Stimulated activated CD4-positive, alpha-beta T cell treated with anti-CD3 and anti-CD28 coated beads, Interleukin-4, amount 100 ng/mL, for 4 hours (primary cell): Measurements from ENCODE around the gene AQP7.
"Not testable (repeated sequence)": the region's sequence is repeated elsewhere in the genome, so short reads cannot be mapped to it uniquely, and the experiment has no call there.

Source experiments
- DNase-seq, 2 experiments: peaks; one replicate each; pipeline ENCODE4 v3.0.0-alpha.2; 2020

Gene AQP7

DNA sequence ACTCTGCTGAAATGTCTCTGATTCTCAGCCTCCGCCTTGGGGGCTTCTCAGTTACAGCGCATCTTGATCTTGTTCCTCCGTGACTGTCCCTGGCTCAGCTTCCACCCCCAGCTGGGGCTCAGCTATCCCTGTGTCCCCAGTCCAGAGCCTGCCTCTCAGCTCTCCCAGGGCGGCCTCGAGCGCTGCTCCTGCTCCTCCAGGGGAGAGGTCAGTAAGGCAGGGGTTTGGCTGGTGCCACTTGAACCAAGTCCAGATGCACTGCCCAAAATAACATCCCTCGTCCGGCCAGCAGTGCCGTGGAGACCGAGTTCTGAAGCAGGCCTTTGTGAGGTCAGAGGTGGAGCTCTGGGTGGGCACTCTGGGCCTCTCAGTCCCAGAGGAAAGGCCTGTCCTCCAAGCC, at the start of gene AQP7:
Gene AQP7, minus strand, starts transcription at position 198 of the 400 bp plus-strand sequence. CDS start 1,306 bp downstream, outside the sequence.
- DNase-seq, result not testable (repeated sequence)

DNA sequence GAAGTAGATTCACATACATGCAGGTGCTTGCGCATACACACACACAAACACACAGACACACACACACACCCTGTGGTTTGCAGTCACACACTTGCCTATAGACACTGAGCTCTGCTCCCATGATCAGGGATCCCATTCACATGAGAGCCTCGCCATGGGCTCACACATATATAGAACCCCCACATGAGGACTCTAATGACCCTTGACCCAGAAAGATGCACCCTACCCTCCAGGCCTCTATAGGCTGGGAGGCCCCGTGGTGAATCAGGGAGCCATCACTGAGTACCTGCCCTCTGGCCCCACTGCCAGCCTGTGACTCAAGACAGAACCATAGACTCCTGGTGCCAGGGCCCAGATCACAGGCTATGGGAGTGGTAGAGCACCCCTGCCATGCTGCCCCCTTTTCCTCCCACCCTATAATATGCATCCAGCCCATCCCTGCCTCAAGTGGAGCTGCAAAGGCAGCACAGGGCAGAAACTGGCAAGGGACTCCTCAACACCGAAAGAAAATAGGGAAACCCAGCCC, 48.3 kb upstream of the AQP7 start:
- no peak for DNase-seq

DNA sequence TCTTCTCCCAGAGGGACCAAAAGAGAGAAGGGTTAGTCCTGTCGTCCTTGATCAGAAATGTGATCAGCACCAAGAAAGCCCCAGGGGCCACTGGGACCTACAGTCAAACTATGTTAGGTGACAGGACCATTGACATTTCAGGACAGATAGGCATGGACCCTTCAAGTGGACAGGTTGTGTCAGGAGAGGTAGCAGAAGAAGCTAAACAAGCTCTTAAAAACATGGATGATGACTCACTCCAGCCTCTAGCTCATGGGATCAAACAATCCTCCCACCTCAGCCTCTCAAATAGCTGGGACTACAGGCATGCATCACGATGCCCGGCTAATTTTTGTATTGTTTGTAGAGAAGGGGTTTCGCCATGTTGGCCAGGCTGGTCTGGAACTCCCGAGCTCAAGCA, 47.3 kb upstream of the AQP7 start:
- no peak for DNase-seq

DNA sequence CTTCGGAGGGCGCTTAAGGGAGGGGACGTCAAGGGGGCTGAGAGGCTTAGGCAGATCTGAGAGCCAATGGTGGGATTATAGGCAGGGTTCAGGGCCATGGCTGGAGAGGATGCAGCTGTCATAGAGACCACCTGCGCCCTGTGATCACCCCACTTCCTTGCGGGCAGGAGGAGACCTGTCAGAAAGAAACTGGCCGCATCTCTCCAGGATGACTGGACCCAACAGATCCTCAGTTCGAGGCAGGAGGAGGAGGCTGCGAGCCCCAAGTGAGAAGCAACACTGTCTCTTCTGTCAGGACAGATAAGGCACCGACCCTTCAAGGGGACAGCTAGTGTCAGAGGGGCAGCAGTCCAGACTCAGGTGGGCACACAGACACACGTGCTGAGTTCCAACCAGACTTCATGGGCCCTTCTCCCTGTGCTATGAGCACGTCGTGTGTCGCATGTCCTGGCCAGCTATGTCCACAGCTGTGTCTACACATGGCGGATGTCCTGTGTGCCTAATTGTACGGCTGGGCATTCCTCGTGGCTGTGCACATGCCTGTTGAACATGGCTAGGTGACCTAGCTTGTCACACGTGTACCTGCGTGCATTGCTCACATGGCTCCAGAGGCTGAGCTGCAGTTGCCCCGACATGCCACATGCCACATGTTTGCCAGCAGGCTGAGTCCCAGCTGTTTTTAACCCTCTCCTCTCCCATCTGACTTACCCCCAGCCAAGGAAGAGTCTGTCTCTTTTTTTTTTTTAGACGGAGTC, 45.6 kb upstream of the AQP7 start:
- no peak for DNase-seq

DNA sequence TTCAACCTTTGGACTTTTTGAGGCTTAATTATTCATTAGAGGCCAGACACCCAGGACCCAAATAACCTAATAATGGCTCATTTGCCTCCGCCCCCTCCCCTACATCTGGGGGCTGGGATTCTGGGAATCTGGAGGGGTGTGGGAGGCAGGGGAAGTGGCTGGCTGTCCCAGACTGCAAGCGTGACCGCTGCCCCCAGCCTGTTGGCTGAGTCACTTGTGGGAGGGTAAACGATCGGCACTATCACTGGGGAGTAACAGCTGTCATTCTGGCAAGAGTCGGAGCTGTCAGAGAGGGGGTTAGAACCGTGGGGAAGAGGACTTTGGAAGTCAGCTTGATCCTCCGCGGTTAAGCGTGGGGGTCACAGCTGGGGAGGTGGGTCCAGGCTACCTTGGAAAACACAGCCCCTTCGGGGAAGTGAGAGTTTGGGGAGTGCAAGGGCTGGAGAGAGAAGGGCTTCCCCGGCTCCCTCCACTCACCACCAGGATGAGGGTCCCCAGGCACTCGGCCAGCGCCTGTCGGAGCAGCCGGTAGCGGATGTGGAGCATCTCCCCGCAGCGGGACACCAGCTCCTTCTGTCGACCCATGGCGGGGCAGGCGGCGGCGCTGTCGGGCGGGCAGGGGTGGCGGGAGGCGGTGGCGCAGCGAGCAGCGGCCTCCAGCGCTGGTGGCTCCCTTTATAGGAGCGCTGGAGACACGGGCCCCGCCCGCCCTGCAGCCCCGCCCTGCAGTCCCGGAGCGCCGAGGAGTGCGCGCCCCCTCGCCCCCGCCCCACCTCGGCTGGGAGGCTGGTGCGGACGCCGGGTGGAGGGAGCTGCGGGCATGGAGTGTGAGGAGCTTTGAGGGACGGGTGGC, 44.8 kb upstream of the AQP7 start, which contains the start of gene AQP3:
Gene AQP3, minus strand, starts transcription at position 648 of the 853 bp plus-strand sequence. Its CDS starts 63 bp downstream, at position 585.
- DNase-seq, result peak; percentile 64 to 71

DNA sequence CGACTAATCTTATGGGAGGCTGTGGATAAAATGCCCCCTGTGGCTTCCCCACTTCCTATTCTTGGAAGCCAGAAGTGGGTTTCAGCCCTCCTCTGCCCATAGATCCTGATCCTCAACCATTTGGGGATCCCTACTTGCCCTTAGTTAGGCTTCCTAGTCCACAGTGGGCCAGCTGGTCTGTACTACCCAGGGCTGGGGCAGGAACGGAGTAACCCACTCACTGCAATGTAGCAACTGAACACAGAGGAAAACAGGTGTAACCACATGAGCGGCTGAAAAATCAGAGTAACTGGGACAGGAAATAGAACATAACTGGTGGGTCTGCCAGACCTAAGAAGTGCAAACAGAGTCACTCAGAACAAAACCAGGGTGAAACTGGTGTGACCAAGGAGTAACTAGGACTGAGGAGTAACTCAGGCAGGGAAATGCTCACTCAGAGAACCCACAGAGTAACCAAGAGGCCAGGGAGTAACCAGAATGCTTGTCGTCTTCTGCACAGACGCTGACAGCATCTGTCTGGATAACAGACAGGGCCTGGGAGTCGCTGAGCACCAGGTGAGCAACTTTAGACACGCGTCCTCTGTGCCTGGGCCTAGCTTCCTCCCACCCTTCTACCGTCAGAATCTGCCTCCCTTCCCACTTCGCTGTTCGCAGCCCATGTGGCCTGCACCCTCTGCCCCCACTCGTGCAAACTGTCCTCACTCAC, 44.0 kb upstream of the AQP7 start:
- peak in 1 of 2 experiments; percentile 44 for DNase-seq

DNA sequence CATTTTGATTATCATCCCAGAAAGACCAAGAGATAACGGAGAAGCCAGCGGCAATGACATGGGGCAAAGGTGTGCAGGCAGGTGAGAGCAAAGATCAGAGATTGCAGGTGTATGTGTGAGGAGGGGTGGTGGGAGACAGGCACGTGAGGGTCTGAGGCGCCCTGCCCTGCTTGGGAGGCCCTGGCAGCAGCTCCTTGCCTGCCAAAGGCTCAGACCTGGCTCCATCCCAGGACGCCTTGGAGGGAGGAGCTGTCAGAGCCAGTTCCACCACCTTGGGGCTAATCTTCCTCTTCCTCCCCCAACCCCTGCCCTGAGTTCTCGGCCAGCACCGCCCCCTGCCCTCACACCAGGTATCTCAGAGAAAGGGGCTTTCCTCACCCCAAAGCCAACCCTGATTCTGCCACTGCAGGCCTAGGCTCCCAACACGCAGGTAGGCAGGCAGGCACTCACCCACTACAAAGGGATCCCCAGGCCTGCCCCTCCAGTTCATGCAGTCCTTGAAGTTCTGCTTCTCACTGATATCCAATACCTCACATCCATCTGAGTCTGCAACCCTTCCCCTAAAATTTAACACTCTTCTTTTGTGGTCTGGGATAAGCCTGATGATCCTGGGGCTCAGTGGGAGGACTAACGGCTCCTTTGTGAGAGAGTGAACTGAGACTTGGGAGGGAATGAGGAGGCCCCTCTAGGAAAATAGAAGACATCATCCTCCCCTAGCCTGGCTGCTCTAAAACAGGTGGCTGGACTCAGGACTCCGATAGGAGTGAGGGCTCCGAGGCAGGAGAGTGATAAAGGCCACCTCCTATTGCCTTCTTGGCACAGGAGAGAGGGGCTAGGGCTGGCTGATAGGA, 43.2 kb upstream of the AQP7 start:
- DNase-seq, result peak in 1 of 2 experiments; percentile 20

DNA sequence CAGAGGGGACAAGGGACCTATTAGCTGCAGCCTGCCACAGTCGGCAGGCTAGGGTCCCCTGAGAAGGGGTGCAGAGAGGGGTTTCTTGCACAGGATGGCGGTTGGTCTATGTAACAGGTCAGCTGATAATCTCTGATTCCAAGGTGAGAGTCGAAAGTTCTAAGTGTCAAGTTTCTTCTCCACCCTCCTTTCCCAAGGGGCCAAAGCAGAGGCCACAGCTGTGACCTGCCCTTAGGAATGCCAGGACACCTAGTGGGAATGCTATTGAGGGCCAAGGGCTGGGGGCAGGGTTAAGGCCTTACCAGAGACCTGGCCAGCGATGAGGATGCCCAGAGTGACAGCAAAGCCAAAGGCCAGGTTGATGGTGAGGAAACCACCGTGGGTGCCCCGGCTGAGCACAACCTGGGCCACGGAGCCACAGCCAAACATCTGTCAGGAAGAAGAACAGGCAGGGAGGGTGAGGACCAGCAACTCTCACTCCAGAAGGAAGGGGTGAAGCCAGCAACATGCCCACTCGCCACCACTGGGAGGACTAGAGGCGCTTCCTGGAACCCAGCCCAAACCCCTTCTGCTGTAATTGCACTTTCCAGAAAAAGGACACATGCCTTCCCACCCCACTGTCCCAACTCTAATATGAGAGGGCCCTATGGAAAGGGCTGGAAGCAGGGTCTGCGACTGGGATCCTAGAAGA, 41.2 kb upstream of the AQP7 start:
- DNase-seq, result no peak

DNA sequence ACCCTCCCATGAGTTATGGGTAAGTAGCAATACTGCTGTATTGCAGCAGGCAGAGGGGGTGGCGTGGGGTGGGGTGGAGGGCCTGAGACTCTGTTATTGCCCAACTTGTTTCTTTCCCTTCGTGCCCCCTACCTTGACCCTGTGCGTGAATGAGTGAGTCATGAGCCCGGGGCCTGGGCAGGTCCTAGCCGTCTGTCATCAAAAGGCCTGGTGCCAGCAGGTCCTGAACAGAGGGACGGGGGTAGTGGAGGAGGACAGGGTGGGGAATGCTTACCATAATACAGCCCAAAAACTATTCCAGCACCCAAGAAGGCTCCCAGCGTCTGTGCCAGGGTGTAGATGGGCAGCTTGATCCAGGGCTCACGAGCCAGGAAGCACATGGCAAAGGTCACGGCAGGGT, 40.7 kb upstream of the AQP7 start:
- no peak for DNase-seq

DNA sequence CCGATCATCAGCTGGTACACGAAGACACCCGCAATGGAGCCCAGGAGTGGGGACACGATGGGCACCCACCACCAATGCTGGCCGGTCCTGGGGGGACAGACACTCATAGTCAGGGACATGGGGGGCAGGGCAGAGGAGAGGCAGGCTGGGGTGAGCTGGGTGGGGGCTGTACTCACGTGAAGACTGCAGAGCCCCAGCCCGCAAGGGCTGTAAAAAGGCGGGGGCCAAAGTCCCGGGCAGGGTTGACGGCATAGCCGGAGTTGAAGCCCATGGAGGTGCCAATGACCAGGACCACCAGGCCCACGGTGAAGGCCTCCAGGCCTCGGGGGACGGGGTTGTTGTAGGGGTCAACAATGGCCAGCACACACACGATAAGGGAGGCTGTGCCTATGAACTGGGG, 39.8 kb upstream of the AQP7 start:
- no peak for DNase-seq

DNA sequence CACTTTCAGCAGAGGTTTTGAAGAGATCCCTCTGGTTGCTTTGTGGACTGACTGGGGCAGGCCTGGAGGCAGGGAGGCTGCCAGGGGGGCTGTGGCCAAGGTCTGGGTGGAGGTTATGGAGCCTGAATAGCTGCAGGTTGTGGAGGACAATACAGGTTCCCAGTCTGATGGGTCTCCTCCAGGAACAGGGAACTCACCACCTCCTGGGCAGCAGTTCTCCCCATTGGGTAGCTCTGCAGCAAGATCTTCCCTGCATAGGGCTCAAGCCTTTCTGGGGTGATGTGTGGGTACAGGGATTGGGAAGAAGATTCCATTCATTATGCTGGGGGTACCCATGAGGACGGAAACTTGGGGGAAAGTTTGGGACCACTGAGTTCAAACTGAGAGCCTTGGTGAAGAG, 38.2 kb upstream of the AQP7 start:
- DNase-seq, result no peak

DNA sequence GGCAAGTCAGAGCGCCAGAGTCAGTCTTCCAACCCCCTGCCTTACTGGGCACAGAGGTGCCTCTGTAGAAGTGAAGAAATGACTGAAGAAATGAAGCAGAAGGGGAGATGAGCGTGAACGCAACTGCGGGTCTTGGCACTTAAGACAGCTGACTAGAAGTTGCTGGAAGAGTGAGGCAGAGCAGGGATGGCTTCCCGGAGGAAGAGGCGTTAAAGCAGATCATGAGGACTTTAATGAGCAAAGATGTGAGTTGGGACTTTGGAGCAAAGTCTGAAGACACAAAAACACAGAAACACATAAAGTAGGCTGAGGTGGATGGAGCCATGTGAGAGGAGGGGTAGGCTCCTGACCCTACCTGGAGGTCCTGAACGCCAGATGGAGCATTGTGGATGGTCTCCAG, 37.8 kb upstream of the AQP7 start:
- DNase-seq, result no peak

DNA sequence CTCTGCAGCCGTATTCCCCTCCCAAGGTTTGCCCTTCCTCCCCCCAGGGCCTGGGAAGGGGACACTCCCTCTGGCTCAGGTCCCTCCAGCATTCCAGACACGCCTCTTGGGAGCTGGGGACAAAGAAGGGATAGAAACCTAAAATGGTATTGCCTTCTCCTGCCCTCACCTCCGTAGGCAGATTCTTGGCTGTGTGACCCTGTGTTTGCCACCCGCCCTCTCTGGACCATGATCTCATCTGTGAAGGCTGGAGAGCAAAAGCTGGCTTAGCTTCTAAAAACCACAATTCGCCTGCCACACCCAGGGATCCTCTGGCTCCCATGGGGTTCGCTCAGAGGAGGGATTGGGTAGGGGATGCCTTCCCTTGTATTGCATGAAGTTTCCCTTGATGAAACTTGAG, 37.4 kb upstream of the AQP7 start:
- no peak for DNase-seq

DNA sequence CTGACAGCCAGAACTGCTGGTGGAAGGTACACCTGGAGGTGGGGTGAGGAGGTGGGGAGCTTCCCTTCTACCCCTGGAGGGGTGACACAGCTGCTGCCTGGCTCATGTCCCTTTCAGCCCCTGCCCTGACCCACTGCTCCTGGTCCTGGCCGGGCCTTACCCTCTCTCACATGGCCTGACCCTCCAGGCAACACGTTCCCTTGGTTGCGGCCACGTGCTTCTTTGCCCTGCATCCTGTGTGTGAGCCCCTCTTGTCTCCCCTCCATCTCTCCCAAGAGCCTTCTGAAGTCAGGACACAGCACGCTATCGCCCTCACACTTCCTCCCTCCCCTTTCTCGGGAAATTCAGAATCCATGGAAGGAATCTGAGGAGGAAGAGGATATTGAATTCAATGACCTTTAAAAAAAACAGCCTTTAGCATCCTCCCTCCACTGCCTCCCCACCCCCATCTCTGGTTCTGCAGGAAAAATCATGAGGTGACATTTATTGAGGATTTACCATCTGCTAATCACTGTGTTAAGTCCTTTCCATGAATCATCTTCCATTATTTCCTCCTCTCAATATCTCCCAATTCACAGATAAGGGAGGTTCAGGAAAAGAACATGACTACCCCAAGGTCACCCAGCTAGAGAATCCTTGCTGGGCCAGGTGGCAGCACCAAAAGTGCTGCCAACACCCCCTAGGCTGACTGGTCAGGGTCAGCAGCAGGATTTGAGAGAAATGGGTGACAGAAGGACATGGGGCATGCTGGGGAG, 36.7 kb upstream of the AQP7 start:
- no peak for DNase-seq

DNA sequence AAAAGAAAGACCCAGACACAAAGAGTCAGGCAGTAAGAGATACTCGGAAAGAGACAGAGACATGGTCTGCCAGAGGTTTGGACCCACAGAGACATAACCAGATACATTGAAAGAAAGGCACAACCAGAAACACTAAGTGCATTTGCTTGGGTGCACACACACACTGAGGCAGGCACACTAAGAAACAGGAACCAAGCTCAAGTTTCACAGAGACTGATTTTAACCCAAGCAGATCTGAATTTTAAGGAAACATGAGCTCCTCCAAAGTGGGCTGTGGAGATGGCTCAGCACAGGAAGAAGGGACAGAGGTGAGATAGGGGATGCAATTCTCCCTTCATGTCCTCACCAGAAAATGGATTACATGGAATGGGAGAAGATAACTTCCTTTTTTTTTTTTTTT, 35.5 kb upstream of the AQP7 start:
- DNase-seq, result no peak

DNA sequence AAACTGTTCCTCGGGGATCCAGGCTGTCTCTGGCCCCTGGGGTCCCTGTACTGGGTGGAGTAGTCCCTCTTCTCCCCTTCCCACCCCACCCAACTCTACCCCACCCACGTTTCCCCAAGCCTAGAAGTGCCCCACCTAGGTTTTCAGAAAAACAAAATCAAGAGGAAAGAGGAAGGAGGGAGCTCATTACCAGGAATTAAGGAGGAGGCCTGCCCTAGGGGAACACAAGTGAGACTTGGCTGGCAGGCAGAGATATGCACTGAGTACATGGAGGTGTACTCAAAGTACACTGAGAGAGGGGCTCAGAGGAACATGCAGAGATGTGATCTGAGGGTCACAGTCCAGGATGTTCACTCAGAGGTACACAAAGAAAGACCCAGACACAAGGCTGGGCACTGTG, 34.8 kb upstream of the AQP7 start:
- DNase-seq, result no peak

DNA sequence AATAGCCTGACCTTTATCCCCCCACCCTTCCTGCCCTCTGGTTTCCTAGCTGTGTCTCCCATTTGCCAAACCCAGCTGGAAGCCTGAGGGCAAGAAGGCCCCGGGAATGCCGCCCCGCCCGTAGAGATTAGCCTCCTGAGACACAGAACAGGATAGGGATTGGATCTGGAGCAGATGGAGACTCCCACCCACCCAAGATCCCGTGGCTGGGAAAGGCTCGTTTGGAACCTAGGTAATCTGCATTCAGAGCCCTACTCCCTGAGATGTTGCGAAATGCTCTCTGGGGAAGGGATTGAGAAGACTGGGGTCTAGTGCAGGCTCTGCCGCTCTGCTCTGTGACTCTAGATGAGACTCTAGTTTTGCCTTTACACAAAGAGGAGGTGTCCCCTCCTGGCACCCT, 34.1 kb upstream of the AQP7 start:
- DNase-seq, result no peak

DNA sequence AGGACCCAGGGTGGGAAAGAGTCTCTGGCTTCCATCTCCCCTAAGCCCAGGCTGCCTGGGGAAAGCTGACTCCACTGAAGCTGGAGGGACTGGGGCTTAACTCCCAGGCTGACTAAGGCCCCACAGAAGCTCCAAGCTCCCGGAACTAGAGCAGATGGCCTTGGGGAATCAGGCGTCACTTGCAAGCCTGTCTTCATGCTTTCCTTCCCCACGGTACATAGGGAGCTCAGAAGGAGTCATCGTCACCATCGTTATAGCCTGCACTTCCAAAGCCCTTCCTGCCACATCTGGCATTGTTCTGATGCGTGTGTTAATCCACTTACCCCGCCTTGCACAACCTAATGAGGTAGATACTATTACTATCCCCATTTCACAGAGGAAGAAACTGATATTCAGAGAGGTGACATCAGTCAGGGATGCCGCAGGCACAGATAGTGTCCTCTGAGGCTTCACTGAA, 33.5 kb upstream of the AQP7 start:
- no peak for DNase-seq

DNA sequence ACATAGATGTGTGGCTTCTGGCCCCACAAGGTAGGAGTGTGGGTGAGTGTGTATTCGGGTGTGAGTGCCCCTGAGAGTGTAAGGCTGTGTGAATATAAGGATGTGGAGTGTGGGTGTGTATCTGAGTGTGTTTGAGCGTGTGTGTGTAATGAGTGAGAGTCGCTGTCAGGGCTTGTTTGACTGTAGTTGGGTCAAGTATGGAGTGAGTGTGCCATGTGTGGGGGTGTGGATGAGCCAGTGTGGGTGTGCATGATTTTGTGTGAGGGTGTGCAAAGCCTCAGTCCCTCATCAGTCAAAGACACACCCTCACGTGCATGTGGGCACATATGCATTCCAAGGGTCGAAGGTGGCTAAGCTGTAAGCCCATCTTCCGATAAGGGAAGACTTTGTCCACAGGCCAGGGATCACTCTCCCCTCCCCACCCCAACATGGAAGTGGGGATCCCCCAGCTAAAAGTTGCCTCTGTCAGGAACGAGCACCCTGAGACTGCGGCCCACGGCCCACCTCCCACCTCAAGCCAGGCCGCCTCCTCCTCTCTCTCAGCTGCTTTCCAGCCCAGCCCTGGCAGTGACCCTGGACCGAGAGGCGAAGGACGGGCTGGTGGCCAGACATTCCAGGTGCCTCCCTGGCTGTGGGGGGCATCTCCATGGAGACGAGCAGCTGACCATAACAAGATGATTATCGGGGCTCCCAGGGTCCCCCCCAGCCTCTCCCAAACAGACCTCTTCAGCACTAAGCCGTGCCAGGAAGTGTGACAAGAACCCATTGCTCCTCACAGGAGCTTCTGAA, 32.1 kb upstream of the AQP7 start:
- no peak for DNase-seq

DNA sequence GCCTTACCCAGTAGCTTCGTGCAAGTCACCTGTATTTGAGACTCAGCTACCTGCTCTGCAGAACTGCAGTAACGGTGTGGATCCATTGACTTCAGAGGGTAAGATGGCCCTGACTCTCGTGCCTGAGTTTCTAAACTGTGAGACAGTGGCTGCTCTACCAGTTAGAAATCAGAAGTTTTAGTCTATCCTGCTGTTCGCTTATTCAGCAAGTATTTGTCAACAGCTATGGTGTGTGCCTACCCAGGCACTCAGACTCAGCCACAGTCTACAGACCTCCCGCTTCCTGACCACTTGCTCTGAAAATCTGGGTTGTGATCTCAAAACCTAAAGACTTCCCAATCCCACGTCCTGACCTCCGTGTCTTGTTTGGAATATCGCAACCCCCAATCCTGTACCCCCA, 31.5 kb upstream of the AQP7 start:
- no peak for DNase-seq
